GM12891 (cell line): ENCODE measurements around the gene TAAR1.

ENCODE experiments used
- PAX5 ChIP-seq: IDR thresholded peaks from 2 replicates; pipeline ENCODE4 v1.6.1; 2011; ENCODE audit warnings: low read length, moderate library complexity, mild to moderate bottlenecking; ENCODE audit not compliant: insufficient read depth, severe bottlenecking
- POLR2A ChIP-seq: IDR thresholded peaks from 2 replicates; pipeline ENCODE4 v1.6.1; 2011; ENCODE audit warnings: low read depth, low read length, control low read depth
- POLR2AphosphoS5 ChIP-seq: IDR thresholded peaks from 2 replicates; pipeline ENCODE4 v1.6.1; 2011; ENCODE audit warnings: low read depth, low read length, control low read depth
- POU2F2 ChIP-seq: IDR thresholded peaks from 2 replicates; pipeline ENCODE4 v1.6.1; 2011; ENCODE audit warnings: low read depth, mild to moderate bottlenecking, control low read depth, low read length, moderate library complexity
- SPI1 ChIP-seq: IDR thresholded peaks from 2 replicates; pipeline ENCODE4 v1.6.1; 2011; ENCODE audit warnings: low read depth, low read length, control low read depth
- TAF1 ChIP-seq: IDR thresholded peaks from 2 replicates; pipeline ENCODE4 v1.6.1; 2011; ENCODE audit warnings: low read depth, low read length, control low read depth

DNA sequence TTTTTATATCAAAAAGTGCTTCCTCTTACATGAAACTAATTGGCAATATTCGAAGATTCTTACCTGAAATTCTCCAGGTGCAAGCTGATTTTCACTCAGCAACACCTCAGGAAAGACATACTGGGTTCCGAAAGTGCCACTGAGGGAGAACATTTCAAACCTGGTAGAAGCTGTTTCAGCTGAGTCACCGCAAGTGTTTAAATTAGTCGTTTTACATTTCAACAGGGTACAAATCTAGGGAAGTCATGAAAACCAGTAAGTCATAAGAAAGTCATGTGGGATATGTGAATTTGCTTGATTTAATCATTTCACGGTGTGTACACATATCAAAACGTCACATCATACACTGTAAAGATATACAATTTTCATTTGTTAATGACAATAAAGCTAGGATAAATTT, 25.3 kb upstream of the TAAR1 start:
- no peak for TF ChIP-seq PAX5
- no peak for TF ChIP-seq POLR2A
- no peak for TF ChIP-seq POLR2AphosphoS5
- no peak for TF ChIP-seq TAF1
- TF ChIP-seq POU2F2: no peak
- TF ChIP-seq SPI1: no peak
